HCT116 (cell line): ENCODE measurements around the gene TESPA1. TPM values are rescaled to one million over a fixed set of nuclear protein-coding genes. Genes with fewer than 3 reads are reported as not detected.

Source experiments
- ATAC-seq: fragments of 200-7000 bp; cut with Tn5 transposase; 2 replicates; pipeline ENCODE4 v1.9.1; 2020; ENCODE audit warnings: mild to moderate bottlenecking, moderate library complexity
- BruUV-seq: library from RNA; stranded (reverse); fragments of 400-500 nt; replicated peaks from 2 replicates; lab custom pipeline; 2021; lab: Mats Ljungman, UMichigan
- CTCF ChIA-PET: fragments of 300-600 bp; sonication (Branson Sonifier 250); formaldehyde crosslinking; loops from one replicate; lab custom pipeline; 2021; ENCODE audit warnings: antibody characterized with exemption; lab: Charles Lee
- POLR2A ChIA-PET: fragments of 300-600, 350-600 bp; sonication (Branson Sonifier 250); formaldehyde crosslinking; loops from one replicate; lab custom pipeline; 2021; ENCODE audit warnings: antibody characterized with exemption; lab: Charles Lee
- RAD21 ChIA-PET, 2 experiments: fragments of 300-600 bp; sonication (Branson Sonifier 250); formaldehyde crosslinking; loops; one replicate each; lab custom pipeline; 2023; ENCODE audit warnings: low total read pairs in 2 of 2; ENCODE audit not compliant: uncharacterized antibody in 2 of 2, unreplicated experiment in 2 of 2, low non-redundant PET in 1 of 2; lab: Charles Lee
- DNase-seq: peaks from one replicate; pipeline ENCODE4 v3.0.0-alpha.2; 2010; ENCODE audit warnings: low read depth, low spot score
- H2AFZ ChIP-seq: fragments of 200-600 bp; shearing (Covaris generic), sonication (generic); 2 replicates; pipeline ENCODE4 v1.6.1; 2017; ENCODE audit warnings: low read depth, mixed run types, mixed read lengths, antibody characterized with exemption, low read length; ENCODE audit not compliant: poor library complexity, severe bottlenecking
- H3K27ac ChIP-seq: 2 replicates; pipeline ENCODE4 v1.5.1; 2012; ENCODE audit warnings: low read depth, low read length
- H3K27me3 ChIP-seq: fragments of 200-600 bp; sonication (generic); 2 replicates; pipeline ENCODE4 v1.6.1; 2016; ENCODE audit warnings: mixed run types, low read length, mixed read lengths; ENCODE audit not compliant: insufficient read depth
- H3K36me3 ChIP-seq, 2 experiments: fragments of 200-500 bp in 1 of 2; fragments of 200-600 bp in 1 of 2; sonication (Bioruptor generic) in 1 of 2; sonication (generic) in 1 of 2; 2 replicates each; pipeline versions ENCODE4 v1.5.1 to v1.6.1; 2014 to 2016; ENCODE audit warnings: low read length in 2 of 2, inconsistent platforms in 1 of 2, mixed read lengths in 1 of 2, mixed run types in 1 of 2; ENCODE audit not compliant: insufficient read depth in 2 of 2, control insufficient read depth in 1 of 2
- H3K4me1 ChIP-seq, 2 experiments: fragments of 200-600 bp in 1 of 2; sonication (generic) in 1 of 2; 2 replicates each; pipeline versions ENCODE4 v1.5.1 to v1.6.1; 2012 to 2017; ENCODE audit warnings: low read length in 2 of 2, inconsistent platforms in 1 of 2, mild to moderate bottlenecking in 1 of 2, mixed read lengths in 1 of 2, mixed run types in 1 of 2, moderate library complexity in 1 of 2; ENCODE audit not compliant: insufficient read depth in 2 of 2, control insufficient read depth in 1 of 2
- H3K4me2 ChIP-seq: fragments of 200-600 bp; sonication (generic); 2 replicates; pipeline ENCODE4 v1.6.1; 2017; ENCODE audit warnings: mixed run types, low read length, mixed read lengths
- H3K4me3 ChIP-seq, 2 experiments: fragments of 200-600 bp in 1 of 2; sonication (generic) in 1 of 2; replicated peaks in 1 of 2; 2 replicates each; pipeline ENCODE4 v1.5.1; 2011 to 2016; ENCODE audit warnings: low read length in 2 of 2, control low read depth in 1 of 2, low read depth in 1 of 2, mild to moderate bottlenecking in 1 of 2, mixed read lengths in 1 of 2, mixed run types in 1 of 2
- H3K79me2 ChIP-seq: fragments of 200-600 bp; sonication (generic); 2 replicates; pipeline ENCODE4 v1.6.1; 2017; ENCODE audit warnings: mild to moderate bottlenecking, mixed run types, low read length, moderate library complexity, mixed read lengths; ENCODE audit not compliant: insufficient read depth
- H3K9ac ChIP-seq: fragments of 200-600 bp; sonication (generic); 2 replicates; pipeline ENCODE4 v1.6.1; 2016; ENCODE audit warnings: low read length, mixed read lengths
- H3K9me2 ChIP-seq: fragments of 200-600 bp; sonication (generic), shearing (Covaris generic); 2 replicates; pipeline ENCODE4 v1.6.1; 2017; ENCODE audit warnings: mixed run types, mild to moderate bottlenecking, moderate library complexity; ENCODE audit not compliant: insufficient read depth
- H3K9me3 ChIP-seq, 2 experiments: fragments of 200-500 bp in 1 of 2; fragments of 200-600 bp in 1 of 2; sonication (Bioruptor generic) in 1 of 2; sonication (generic) in 1 of 2; 2 replicates each; pipeline ENCODE4 v1.6.1; 2014 to 2017; ENCODE audit warnings: low read length in 2 of 2, mixed read lengths in 2 of 2, inconsistent platforms in 1 of 2, low read depth in 1 of 2, mild to moderate bottlenecking in 1 of 2, mixed run types in 1 of 2, moderate library complexity in 1 of 2; ENCODE audit not compliant: control insufficient read depth in 1 of 2, insufficient read depth in 1 of 2
- H4K20me1 ChIP-seq: fragments of 200-600 bp; sonication (generic), shearing (Covaris generic); 2 replicates; pipeline ENCODE4 v1.6.1; 2017; ENCODE audit warnings: mixed run types, mild to moderate bottlenecking, moderate library complexity; ENCODE audit not compliant: insufficient read depth
- CEBPB ChIP-seq: IDR thresholded peaks from 2 replicates; pipeline ENCODE4 v1.6.1; 2012; ENCODE audit warnings: low read depth
- CTCF ChIP-seq, 3 experiments: fragments of 200-600 bp in 1 of 3; sonication (generic) in 1 of 3; IDR thresholded peaks in 2 of 3; conservative IDR thresholded peaks in 1 of 3; 2 replicates each; pipeline ENCODE4 v1.5.1; 2012 to 2017; ENCODE audit warnings: low read depth in 2 of 3, low read length in 2 of 3, antibody characterized with exemption in 1 of 3, borderline replicate concordance in 1 of 3, control low read depth in 1 of 3, mild to moderate bottlenecking in 1 of 3, mixed read lengths in 1 of 3, mixed run types in 1 of 3, moderate library complexity in 1 of 3; ENCODE audit not compliant: insufficient read depth in 1 of 3
- EGR1 ChIP-seq: IDR thresholded peaks from 2 replicates; pipeline ENCODE4 v1.6.1; 2012; ENCODE audit warnings: low read depth
- ELF1 ChIP-seq: IDR thresholded peaks from 2 replicates; pipeline ENCODE4 v1.6.1; 2012; ENCODE audit warnings: low read depth, borderline replicate concordance
- EZH2 ChIP-seq: fragments of 200-600 bp; sonication (generic); IDR thresholded peaks from 2 replicates; pipeline ENCODE4 v1.6.1; 2017; ENCODE audit warnings: antibody characterized with exemption, mixed run types
- EZH2phosphoT487 ChIP-seq: fragments of 200-600 bp; IDR thresholded peaks from 2 replicates; pipeline ENCODE4 v1.6.1; 2018; ENCODE audit warnings: antibody characterized with exemption, borderline replicate concordance
- FOSL1 ChIP-seq: IDR thresholded peaks from 2 replicates; pipeline ENCODE4 v1.6.1; 2012; ENCODE audit warnings: low read depth
- POLR2A ChIP-seq: IDR thresholded peaks from 2 replicates; pipeline ENCODE4 v1.7.0; 2011; ENCODE audit warnings: borderline replicate concordance; ENCODE audit not compliant: insufficient read depth, insufficient read length; ENCODE audit errors: extremely low read depth
- POLR2AphosphoS5 ChIP-seq: IDR thresholded peaks from 2 replicates; pipeline ENCODE4 v1.6.1; 2011; ENCODE audit warnings: mild to moderate bottlenecking, low read depth, low read length, moderate library complexity
- RAD21 ChIP-seq: IDR thresholded peaks from 2 replicates; pipeline ENCODE4 v1.6.1; 2012; ENCODE audit warnings: low read depth, mild to moderate bottlenecking
- SIN3A ChIP-seq: IDR thresholded peaks from 2 replicates; pipeline ENCODE4 v1.6.1; 2012; ENCODE audit warnings: low read depth
- SP1 ChIP-seq: IDR thresholded peaks from 2 replicates; pipeline ENCODE4 v1.6.1; 2012; ENCODE audit warnings: low read depth
- SRF ChIP-seq: IDR thresholded peaks from 2 replicates; pipeline ENCODE4 v1.6.1; 2012; ENCODE audit warnings: low read depth
- TCF7L2 ChIP-seq: IDR thresholded peaks from 2 replicates; pipeline ENCODE4 v1.7.0; 2011; ENCODE audit warnings: borderline replicate concordance, inconsistent platforms; ENCODE audit not compliant: insufficient read depth, insufficient read length; ENCODE audit errors: extremely low read depth
- YY1 ChIP-seq: IDR thresholded peaks from 2 replicates; pipeline ENCODE4 v1.6.1; 2011; ENCODE audit warnings: low read length, low read depth, moderate library complexity, mild to moderate bottlenecking; ENCODE audit not compliant: insufficient replicate concordance; ENCODE audit errors: extremely low read depth
- ZBTB33 ChIP-seq: IDR thresholded peaks from 2 replicates; pipeline ENCODE4 v1.6.1; 2011; ENCODE audit warnings: mild to moderate bottlenecking, low read length, moderate library complexity; ENCODE audit not compliant: insufficient replicate concordance; ENCODE audit errors: extremely low read depth
- ZFX ChIP-seq: fragments of 450-650 bp; IDR thresholded peaks from 2 replicates; pipeline ENCODE4 v1.6.1; 2017
- intact Hi-C: fragments of 100-400 bp; cut with micrococcal nuclease; formaldehyde crosslinking; loops from 2 replicates; pipeline ENCODE4 v1.10.0; 2022
- total RNA-seq: library from RNA; stranded (reverse); gene quantifications from one replicate; pipeline ENCODE4 v1.2.1, GENCODE V29; 2021; ENCODE audit not compliant: unreplicated experiment
- TF ChIP-seq, protein P1 (sequence below): IDR thresholded peaks from 2 replicates; pipeline ENCODE4 v1.6.1; 2012
- TF ChIP-seq, protein P2 (sequence below): IDR thresholded peaks from 2 replicates; pipeline ENCODE4 v1.6.1; 2012
- TF ChIP-seq, protein P3 (sequence below): IDR thresholded peaks from 2 replicates; pipeline ENCODE4 v1.6.1; 2012; ENCODE audit warnings: low read depth

Gene TESPA1
- total RNA-seq, 1 experiment from 2014 or later: 0.27 TPM

DNA sequence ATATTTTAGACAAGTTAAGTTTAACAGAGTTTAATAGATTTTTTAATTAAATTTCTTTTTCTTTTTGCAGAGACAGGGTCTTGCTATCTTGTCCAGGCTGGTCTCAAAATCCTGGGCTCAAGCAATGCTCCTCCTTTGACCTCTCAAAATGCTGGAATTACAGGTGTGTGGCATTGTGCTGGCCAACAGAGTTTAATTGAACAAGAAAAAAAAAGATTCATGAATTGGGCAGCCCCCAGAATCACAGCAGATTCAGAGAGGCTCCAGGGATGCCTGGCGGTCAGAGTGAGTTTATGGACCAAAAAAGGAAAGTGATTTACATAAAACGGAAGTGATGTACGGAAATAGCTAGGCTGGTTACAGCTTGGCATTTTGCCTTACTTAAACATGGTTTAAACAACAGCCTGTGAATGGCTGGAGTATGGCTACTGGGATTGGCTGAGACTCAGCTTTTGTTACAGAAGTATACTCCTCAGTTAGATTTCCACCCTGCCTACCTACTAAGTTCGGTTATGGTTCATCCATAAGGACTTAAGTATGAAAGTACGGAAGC lies 14.5 kb upstream of the TESPA1 start:
- DNase-seq (no peak), ATAC-seq (no peak)
- Histone ChIP-seq H3K27me3 (peaks cover 83% of the 10 kb centered on the region), H3K36me3 (no peaks in the 10 kb centered on the region), H3K79me2 (no peaks in the 10 kb centered on the region), H4K20me1 (no peaks in the 10 kb centered on the region), H3K4me1 (no peaks in the 10 kb centered on the region), H3K9me3 (no peaks in the 10 kb centered on the region), H2AFZ (no peak overlapping the region), H3K9ac (no peak overlapping the region), H3K9me2 (no peaks in the 10 kb centered on the region), H3K4me2 (no peak overlapping the region), H3K4me3 (no peak overlapping the region), H3K27ac (no peak overlapping the region)
- RAD21 ChIA-PET: interaction anchor here in 1 of 2 experiments (0.6 kb wide), 1 partner anchor 621 kb away, joined by 3 read pairs; no protein-coding TSS in a partner anchor
- TF ChIP-seq CEBPB: no peak
- TF ChIP-seq SRF: no peak
- no peak for TF ChIP-seq POLR2A
- TF ChIP-seq SIN3A: no peak
- TF ChIP-seq, protein P1, sequence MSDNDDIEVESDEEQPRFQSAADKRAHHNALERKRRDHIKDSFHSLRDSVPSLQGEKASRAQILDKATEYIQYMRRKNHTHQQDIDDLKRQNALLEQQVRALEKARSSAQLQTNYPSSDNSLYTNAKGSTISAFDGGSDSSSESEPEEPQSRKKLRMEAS: no peak
- no peak for TF ChIP-seq YY1
- no peak for TF ChIP-seq FOSL1
- no peak for TF ChIP-seq ZBTB33
- no peak for TF ChIP-seq POLR2AphosphoS5
- TF ChIP-seq ELF1: no peak
- no peak for TF ChIP-seq EZH2
- TF ChIP-seq, protein P2, sequence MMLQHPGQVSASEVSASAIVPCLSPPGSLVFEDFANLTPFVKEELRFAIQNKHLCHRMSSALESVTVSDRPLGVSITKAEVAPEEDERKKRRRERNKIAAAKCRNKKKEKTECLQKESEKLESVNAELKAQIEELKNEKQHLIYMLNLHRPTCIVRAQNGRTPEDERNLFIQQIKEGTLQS: no peak
- no peak for TF ChIP-seq EGR1
- TF ChIP-seq TCF7L2: no peak
- TF ChIP-seq EZH2phosphoT487: no peak
- TF ChIP-seq ZFX: no peak
- TF ChIP-seq, protein P3, sequence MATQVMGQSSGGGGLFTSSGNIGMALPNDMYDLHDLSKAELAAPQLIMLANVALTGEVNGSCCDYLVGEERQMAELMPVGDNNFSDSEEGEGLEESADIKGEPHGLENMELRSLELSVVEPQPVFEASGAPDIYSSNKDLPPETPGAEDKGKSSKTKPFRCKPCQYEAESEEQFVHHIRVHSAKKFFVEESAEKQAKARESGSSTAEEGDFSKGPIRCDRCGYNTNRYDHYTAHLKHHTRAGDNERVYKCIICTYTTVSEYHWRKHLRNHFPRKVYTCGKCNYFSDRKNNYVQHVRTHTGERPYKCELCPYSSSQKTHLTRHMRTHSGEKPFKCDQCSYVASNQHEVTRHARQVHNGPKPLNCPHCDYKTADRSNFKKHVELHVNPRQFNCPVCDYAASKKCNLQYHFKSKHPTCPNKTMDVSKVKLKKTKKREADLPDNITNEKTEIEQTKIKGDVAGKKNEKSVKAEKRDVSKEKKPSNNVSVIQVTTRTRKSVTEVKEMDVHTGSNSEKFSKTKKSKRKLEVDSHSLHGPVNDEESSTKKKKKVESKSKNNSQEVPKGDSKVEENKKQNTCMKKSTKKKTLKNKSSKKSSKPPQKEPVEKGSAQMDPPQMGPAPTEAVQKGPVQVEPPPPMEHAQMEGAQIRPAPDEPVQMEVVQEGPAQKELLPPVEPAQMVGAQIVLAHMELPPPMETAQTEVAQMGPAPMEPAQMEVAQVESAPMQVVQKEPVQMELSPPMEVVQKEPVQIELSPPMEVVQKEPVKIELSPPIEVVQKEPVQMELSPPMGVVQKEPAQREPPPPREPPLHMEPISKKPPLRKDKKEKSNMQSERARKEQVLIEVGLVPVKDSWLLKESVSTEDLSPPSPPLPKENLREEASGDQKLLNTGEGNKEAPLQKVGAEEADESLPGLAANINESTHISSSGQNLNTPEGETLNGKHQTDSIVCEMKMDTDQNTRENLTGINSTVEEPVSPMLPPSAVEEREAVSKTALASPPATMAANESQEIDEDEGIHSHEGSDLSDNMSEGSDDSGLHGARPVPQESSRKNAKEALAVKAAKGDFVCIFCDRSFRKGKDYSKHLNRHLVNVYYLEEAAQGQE: no peak
- no peak for TF ChIP-seq CTCF (IDR thresholded peaks at IDR 0.05 in 2 of 3, conservative IDR thresholded peaks at IDR 0.05 in 1 of 3; ENCODE audit: borderline replicate concordance in 1 of 3, insufficient read depth in 1 of 3, low read depth in 2 of 3, low read length in 2 of 3)
- TF ChIP-seq RAD21: no peak
- no peak for TF ChIP-seq SP1
- no TSS peak for BruUV-seq
- intact Hi-C loops: no loop called here
- POLR2A ChIA-PET: no interaction called here
- CTCF ChIA-PET: interaction anchor here (1.9 to 2.2 kb wide), 2 partner anchors 69 to 73 kb away, joined by 6 to 8 read pairs; no protein-coding TSS in a partner anchor
